ELF-1 (cell line): Measurements from ENCODE around the gene MARCHF9.

Source experiments
- DNase-seq: peaks from one replicate; pipeline ENCODE4 v3.0.0-alpha.2; 2016; ENCODE audit warnings: low read depth, low spot score

The MARCHF9 gene

DNA sequence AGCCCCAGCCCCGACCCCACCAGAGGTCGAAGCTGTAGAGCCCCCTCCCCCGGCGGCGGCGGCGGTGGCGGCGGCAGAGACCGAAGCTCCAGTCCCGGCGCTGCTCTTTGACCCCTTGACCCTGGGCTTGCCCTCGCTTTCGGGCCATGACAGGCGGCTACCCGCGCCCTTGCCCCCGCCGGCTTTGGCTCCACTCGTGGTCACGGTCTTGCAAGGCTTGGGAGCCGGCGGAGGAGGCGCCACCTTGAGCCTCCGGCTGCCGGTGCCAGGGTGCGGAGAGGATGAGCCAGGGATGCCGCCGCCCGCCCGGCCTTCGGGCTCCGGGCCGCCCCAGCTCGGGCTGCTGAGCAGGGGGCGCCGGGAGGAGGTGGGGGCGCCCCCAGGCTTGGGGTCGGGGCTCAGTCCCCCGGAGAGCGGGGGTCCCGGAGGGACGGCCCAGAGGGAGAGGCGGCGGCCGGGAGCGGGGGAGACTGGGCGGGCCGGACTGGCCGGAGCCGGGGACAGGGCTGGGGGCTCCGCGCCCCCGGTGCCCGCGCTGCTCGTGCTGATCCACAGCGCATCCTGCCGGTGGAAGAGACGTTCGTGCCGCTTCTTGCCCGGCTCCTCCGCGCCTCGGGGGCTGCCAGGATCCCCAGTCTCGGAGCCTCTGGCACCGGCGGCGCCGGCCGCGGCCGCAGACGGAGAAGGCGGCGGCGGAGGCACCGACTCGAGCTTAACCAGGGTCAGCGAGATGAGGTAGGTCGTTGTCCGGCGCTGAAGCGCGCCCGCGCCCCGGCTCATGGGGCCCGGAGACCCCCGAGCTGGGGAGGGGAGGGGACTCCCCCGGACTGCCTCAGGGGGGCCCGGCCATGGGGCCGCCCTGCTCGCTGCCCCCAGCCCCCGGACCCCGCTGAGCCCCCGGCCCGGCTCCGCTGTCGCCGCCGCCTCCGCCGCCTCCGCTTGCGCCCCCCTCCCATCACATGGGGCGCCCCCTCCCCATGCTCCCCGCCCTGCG is 17.1 kb upstream of the MARCHF9 start:
- peak; percentile 18 for DNase-seq

DNA sequence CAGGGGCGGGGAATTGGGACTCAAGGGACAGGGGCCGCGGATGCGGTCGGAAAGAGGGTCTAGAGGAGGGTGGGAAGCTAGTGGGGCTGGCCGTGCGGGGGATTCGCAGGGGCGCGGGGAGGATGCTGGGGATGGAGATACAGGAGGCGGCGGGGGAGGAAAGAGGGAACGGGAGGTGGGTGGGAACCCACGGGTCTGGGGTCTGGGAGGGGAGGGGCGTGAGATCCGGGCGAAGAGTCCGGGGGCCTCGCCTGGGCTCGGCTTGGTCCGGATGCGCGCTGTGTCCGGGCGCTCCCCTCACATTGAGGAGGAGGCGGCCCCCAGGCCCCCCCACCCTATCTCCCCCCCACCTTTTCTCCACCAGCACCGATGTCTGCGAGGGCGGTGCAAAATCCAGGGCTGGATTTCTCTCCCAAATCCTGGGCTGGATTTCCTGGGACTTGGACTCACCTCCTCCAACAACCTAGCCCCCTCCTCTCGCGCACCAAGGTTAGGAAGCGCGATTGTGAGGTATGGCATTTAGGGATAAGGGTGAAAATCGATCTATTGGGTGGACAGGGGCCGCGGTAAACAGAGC is 16.2 kb upstream of the MARCHF9 start, which contains the start of gene AGAP2:
Gene AGAP2, minus strand, starts transcription at position 82 of the 577 bp plus-strand sequence. CDS start 496 bp downstream, outside the sequence.
- DNase-seq: peak; percentile 57

DNA sequence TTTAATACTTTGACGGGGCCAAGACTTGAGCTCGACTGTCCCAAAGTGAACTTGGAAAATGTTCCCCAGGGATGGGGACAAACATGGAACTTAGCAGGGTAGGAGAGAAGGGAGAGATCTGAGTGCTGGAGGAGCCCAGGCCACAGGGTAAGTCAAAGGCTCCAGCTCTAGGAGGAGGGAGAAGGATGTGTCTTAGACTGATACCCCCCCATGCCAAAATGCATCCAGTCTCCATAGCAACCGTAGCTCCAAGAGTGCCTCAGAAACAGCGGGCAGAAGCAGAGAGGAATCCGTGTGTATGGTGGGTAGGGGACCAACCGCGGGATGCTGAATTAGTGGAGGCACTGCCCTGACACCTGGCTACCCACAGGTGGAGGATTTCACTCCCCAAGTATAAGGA is 15.5 kb upstream of the MARCHF9 start:
- no peak for DNase-seq

DNA sequence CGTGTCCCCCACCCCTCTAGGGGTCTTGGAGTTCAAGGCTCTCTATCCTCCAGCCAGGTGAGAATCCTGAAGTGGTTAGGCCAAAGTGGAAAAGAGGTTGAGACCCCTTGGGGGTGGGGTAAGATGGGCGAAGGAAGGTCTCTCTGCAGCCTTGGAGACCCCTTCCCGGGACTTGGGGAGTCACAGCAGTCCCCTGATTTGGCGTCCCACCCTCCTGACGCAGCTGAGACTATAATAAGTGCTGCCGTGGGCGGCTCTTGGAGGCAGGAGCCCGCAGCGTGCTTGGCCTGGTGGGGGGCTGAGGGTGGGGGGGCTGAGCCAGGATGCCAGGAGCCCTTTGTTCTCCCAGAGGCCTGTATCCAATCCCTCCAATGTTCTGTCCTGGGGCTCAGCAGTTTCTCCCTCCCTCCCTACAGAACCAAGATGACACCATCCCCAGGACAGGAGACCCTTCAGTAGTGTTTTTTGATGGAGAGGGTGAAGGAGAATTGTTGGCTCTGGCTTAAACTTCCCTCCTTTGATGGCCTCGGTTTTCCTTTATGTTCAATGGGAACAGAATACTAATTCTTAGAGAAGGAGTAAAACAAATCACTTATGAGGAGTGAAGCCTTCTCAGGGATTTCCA is 14.9 kb upstream of the MARCHF9 start:
- DNase-seq: no peak

DNA sequence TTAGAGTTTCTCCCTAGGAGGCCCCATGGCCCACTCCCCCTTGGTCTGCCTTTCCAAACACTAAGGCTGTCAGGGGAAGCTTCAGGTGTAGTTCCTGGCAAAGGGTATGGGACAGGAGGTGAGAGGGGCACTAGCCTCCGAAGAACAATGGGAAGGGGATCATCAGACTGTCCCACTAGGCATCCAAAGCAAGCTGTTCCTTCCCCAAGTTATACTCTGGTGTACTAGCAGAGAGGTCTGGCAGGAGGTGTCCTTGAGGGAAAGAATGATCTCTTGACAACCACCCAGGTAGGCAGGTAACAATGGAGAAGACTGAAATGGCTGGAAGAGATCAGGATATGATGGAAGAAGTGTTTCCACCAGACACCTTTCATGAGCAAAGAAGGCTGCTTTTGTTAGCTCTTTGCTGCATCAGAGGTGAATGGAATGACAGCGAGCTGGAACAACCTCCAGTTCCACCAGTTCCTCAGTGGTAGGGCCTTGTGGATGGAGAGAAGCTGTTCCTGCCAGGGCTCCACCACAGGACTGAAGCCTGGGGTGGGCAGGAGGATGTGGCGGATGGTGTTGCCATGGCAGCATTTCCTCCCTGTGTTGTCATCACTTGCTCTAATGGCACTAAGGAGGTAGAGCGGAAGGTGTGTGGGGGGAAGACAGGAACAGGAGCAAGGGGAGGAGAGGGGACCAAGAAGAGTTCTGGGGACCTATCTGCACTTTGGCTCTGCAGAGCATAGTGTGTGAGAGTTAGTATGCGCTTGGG is 14.1 kb upstream of the MARCHF9 start:
- no peak for DNase-seq

DNA sequence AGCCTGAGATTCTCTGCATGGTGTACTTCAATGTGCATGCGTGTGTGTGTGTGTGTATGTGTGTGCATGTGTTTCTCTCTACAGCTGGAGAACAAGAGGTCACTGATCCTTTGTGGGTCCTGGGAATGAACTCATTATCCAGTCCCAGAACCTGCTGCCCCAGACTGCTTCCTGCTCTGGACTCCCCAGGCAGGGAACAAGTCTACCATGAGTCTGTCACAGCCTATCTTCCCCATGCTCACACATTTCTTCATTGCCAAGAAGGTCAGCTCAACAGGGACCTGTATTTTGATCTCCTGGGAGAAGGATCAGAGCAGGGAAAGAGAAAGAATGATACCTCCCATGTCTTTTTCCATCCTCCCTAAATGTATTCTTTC is 13.5 kb upstream of the MARCHF9 start:
- DNase-seq: no peak

DNA sequence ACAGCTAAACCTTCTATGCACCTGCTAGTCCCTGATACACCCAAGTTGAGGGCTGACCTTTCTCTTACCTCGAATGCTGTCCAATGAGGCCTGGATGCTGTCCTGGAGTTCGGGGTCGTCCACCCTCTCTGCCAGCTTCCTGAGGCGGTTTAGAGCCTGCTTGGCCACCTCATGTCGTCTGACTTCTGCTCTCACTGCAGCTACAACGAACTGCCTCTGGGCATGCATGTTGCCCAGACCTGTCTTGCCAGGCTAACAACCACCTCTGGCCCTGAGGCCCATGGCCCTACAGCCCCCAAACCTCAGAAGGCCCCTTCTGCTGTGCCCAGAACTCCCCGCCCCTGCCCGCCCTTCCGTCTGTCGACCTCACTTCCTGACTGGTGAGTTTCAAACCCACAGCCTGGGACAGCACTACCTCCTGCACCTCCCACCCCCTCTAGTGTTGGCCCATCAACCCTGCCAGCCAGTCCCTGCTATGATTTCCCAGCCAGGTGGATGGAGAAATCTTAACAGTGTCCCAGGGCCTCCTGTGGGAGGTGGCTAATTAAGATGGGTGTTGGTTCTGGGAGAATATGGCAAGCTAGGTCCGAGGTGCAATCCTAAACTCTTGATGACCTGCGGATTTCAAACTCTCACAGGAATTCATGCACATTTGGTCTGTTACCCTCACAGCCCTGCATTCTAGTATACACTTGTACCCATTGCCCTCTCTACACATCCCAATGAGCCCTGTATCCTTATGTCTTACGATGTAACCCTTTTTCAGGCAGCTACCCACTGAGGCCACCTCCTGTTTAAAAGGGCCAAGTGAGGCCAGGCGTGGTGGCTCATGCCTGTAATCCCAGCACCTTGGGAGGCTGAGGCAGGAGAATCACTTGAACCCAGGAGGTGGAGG is 12.8 kb upstream of the MARCHF9 start:
- DNase-seq: peak; percentile 55

DNA sequence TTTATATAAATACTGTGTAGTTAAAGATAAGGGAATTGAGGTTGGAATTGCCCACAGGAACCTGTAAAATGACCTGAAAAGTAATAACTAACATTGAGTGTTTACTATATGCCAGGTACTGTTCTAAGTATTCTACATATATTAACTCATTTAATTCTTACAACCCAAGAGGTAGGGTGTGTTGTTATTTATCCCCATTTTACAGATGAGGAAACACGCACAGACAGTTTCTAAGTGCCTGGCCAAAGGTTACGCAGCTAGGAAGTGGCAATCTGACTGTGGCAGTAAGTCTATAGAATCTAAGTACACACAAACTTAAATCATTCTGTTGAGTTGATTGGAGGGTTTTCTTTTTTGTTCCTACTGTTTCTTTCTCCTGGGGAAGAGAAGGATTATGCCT is 11.1 kb upstream of the MARCHF9 start:
- DNase-seq: no peak

DNA sequence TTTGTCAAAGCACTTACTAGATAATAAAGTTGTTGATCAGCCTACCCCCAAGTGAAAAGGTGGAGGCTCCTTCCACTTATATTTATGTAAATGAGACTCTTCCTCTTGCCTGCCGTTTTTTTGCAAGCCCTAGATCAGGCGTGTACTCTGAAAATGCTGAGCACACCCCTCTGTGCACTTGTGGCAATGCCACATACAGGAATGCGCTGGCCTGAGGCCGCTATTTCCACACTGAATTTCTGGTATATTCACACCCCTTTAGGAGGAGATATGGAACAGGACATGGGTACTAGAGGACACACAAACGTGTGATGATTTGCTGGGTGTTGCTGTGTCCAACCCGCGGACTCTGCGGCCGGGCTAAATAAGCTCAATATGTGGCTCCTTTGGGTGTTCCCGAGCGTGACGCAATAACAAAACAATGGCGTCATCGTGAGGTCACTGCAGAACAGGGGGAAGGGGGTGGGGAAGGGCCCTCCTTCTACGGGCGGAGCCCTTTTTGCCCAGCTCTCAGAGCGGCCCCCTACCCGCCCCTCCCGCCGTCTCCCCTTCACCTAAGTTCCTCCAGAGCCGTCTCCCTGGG is 10.6 kb upstream of the MARCHF9 start:
- DNase-seq: no peak

DNA sequence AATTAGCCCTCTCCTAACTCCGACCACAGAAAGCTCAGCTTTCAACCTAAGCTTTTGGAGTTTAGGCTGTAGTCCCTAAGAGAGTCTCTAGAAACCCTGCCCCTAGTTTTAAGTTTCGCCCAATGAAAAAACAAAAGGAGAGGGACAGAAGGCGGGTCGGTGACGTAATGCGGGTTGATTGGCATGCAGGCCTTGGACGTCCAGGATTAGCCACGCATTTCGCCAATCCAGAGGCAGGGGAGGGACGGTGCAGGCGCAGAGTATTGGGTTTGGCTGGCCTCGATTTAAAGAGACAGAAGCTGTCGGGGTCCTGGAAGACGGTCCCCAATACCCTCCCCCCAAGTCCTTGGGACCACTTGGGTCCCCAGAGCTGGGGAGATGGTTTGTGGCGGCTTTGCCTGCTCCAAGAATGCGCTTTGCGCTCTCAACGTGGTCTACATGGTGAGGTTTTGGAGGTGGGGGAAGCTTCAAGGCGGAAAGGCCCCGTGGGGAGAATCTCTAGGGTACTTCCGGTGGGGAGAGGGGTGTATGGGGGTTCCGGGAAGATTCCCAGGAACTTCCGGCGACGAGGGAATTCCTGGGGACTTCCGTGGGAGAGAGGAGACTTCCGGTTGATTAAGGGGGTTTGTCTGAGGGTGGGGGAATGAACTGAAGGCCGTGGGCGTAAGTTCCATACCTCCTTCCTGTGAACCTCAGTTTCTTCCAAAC is 10.0 kb upstream of the MARCHF9 start, which contains the start of gene TSPAN31:
Gene TSPAN31, plus strand, starts transcription at position 263 of the 708 bp plus-strand sequence. Its CDS starts 116 bp downstream, at position 379.
- DNase-seq: peak; percentile 96

DNA sequence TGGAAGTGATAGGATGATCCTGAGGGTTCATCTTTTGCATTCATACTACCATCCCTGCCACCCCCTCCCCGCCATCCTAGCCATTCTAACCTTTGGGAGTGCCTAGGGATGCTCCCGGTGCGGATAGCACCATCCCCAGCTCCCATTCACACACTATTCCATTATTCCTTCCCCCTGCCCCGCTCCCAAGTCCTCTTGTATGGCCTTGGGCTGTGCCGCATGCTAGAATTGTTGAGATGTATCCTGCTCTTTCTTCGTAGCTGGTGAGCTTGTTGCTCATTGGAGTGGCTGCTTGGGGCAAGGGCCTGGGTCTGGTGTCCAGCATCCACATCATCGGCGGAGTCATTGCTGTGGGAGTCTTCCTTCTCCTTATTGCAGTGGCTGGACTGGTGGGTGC is 9.4 kb upstream of the MARCHF9 start:
- DNase-seq: peak; percentile 53

DNA sequence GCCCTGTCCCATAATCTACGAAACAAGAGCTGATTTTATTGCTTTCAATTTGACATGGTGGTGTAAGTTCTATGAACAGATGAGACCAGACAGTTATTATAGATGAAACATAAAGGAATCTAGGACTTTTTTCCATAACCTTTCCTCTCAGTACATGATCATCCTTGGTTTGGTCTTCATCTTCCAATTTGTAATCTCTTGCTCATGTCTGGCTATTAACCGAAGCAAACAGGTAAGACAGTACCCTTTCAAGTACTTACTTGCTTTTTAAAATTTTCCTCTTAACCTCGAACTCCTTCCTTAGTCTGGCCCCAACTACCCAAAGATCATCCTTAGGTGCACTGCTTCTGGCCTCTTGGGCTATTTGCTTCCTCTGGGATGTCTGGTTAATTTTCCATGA is 8.9 kb upstream of the MARCHF9 start:
- DNase-seq: no peak

DNA sequence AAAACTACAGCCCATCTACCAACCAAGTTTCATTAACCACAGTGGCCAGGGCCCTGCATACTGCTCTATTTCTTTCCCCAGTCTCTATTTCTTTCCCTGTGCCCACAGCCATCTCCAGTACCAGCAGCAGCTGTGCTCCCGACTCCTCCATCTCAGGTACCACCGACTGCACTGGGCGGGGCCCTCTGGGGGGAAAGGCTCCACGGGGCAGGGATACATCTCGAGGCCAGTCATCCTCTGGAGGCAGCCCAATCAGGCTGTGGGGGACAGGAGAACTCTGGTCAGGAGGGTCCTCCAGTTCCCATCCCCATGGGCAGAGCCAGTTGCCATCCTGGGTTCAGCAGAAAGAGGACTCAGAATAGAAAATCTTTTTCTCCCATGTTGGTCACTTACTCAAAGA is 5.8 kb upstream of the MARCHF9 start:
- DNase-seq: no peak

DNA sequence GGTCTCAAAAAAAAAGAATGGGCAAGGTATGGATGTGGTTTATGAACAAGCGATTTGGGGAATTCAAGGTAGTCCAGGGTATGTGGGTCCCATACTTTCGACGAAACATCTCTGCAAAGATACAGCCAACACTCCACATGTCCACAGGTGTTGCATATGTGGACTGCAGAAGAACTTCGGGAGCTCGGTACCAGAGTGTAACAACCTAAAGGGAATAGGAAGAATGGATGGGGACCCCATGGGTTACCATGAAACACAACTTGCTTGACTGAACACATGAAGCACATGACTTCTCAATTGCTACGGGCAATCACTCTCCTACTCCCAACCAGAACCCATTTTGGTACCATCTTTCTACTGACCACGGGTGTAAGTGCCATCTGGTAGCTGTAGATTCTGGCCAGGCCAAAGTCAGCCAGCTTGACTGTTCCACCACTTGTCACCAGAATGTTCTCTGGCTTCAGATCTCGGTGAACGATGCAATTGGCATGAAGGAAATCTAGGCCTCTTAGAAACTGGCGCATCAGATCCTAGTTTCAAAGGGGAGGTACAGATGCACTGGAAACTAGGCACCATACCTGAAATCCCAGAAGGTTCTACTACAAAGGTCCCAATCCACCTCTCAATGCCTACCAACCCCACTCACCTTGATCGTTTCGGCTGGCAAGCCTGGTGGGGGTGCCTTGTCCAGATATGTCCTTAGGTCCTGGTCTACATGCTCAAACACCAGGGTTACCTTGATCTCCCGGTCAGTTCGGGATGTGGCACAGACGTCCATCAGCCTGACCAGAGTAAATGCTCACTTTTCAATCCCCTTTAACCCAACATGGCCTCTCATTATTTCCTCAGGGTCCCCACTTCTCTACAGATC is 4.1 kb upstream of the MARCHF9 start:
- DNase-seq: no peak

DNA sequence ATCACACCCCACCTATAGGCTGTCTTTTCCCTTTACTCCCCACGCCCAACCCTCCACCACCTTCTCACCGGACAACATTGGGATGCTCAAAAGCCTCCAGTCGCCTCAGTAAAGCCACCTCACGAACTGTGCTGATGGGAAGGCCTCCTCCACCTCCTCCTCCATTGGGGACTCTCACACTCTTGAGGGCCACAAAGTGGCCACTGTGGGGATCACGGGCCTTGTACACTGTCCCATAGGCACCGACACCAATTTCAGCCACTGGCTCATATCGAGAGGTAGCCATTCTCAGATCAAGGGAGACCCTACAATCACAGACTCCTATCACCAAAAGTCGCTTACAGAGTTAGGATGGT is 3.5 kb upstream of the MARCHF9 start:
- DNase-seq: no peak

DNA sequence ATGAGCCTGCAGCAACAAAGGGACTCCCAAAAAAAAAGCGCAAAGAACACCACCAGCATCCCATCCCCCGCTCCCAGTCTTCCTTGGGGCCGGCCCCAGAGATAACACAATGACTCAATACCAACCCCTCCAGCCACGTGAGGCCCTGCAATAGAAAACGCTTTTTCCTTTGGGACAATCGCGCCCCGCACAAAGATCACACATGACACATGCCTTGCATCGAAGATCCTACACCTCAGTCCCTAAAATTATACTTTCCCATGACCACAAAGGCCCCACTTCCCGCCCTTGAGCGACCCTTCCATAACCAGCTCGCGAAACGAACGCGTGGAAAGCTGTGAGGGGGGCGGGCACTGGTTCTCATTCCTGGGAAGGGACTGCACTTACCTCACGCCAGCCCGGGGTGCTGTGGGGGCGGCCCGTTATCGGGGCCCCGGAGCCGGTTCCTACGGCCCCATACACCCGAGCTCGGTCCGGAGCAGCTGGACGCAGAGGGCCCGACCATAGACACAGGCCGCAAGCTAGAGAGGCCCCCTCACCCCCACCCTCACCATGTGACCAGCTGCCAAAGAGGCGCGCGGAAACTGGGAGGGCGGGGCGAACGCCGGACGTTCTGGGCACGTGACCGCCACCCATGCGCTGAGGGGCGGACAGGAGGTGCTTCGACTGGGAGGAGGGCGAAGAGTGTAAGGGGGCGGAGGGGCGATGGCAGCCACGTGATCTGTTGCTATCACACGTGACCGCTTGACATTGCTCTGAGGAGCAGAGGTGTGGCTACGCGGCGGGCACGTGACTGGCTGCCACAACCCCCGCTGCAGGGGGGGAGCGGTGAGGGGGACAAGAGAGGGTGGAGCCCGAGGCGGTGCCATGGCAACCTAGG is 2.9 kb upstream of the MARCHF9 start, which contains the start of gene CDK4:
Gene CDK4, minus strand, starts transcription at position 523 of the 880 bp plus-strand sequence. CDS start 593 bp downstream, outside the sequence.
- DNase-seq: peak; percentile 100

DNA sequence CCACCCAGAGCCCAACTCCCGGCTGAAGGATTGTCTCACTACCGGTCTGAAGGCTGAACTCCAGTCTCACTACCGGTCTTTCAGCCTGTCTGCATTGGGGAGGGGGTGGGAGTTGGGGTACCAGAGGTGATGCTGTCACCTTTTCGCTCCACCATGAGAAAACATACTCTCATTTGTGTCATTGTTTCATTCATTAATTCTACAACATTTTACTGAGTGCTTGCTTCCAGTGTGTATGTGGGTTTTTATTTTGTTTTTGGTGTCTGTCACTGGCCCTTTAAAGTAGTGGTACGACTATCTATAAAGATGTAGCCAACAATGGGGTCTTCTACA is 2.3 kb upstream of the MARCHF9 start:
- DNase-seq: no peak
